Parathyroid adenoma (tissue), 2 donors: ENCODE measurements around the gene AP4E1.

ENCODE experiments used
- H2AFZ ChIP-seq: fragments of 300-600 bp; sonication (generic); one replicate; pipeline ENCODE4 v1.7.0; 2017; ENCODE audit warnings: antibody characterized with exemption, mild to moderate bottlenecking
- H3K27ac ChIP-seq: fragments of 300-600 bp; sonication (generic); one replicate; pipeline ENCODE4 v1.7.0; 2017
- H3K27me3 ChIP-seq: fragments of 300-600 bp; sonication (generic); one replicate; pipeline ENCODE4 v1.7.0; 2017; ENCODE audit warnings: low read length; ENCODE audit not compliant: control insufficient read depth, insufficient read depth
- H3K36me3 ChIP-seq: fragments of 300-600 bp; sonication (generic); one replicate; pipeline ENCODE4 v1.7.0; 2017; ENCODE audit warnings: low read length; ENCODE audit not compliant: control insufficient read depth, insufficient read depth
- H3K4me1 ChIP-seq: fragments of 300-600 bp; sonication (generic); one replicate; pipeline ENCODE4 v1.7.0; 2017; ENCODE audit warnings: control low read depth
- H3K4me2 ChIP-seq: fragments of 300-600 bp; sonication (generic); one replicate; pipeline ENCODE4 v1.7.0; 2017; ENCODE audit warnings: low read length
- H3K4me3 ChIP-seq: fragments of 300-600 bp; sonication (generic); one replicate; pipeline ENCODE4 v1.7.0; 2017; ENCODE audit warnings: low read depth, low read length
- H3K79me2 ChIP-seq: fragments of 300-600 bp; sonication (generic); one replicate; pipeline ENCODE4 v1.7.0; 2017; ENCODE audit warnings: control low read depth
- H3K9ac ChIP-seq: fragments of 300-600 bp; sonication (generic); one replicate; pipeline ENCODE4 v1.7.0; 2017; ENCODE audit warnings: mild to moderate bottlenecking
- H3K9me3 ChIP-seq: fragments of 300-600 bp; sonication (generic); one replicate; pipeline ENCODE4 v1.7.0; 2017; ENCODE audit warnings: low read length; ENCODE audit not compliant: control insufficient read depth
- CTCF ChIP-seq: fragments of 300-600 bp; sonication (generic); IDR thresholded peaks from one replicate; pipeline ENCODE4 v1.7.0; 2017; ENCODE audit warnings: antibody characterized with exemption, mild to moderate bottlenecking
- donor health status: primary hyperparathyroidism.

Gene AP4E1

GRCh38 chr15:50933341-50933740, 24.9 kb downstream of the AP4E1 start:
- H3K4me1 ChIP-seq, result no peaks in the 10 kb centered on the region
- no peak overlapping the region for H3K4me3 ChIP-seq
- no peaks in the 10 kb centered on the region for H3K27me3 ChIP-seq
- H3K4me2 ChIP-seq, result no peak overlapping the region
- no peaks in the 10 kb centered on the region for H3K79me2 ChIP-seq
- no peaks in the 10 kb centered on the region for H3K9me3 ChIP-seq
- H3K9ac ChIP-seq, result no peak overlapping the region
- H3K27ac ChIP-seq, result no peak overlapping the region
- no peaks in the 10 kb centered on the region for H3K36me3 ChIP-seq
- no peak for TF ChIP-seq CTCF
- no peak overlapping the region for H2AFZ ChIP-seq

DNA sequence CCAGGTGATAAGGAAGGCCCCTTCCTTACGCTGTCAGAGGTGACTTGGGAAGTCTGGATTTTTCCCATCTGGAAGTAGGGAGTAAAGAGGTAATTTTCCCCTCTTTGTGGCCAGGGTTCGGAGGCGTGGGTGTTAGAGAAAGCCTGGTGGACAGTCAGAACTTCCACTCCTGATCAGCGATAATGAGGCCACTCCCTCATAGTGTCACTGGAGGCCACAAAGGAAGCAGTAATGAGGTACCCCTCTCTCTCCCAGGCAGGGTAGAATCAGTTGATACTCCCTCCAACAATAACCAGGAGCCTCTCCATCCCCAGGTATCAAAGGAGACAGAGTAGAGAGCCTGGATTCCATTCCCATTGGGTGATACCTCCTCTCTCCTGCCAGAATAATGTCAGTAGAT, 30.0 kb downstream of the AP4E1 start:
- no peaks in the 10 kb centered on the region for H3K9me3 ChIP-seq
- no peak overlapping the region for H3K4me2 ChIP-seq
- no peak overlapping the region for H3K27ac ChIP-seq
- no peak overlapping the region for H2AFZ ChIP-seq
- no peaks in the 10 kb centered on the region for H3K79me2 ChIP-seq
- H3K4me1 ChIP-seq, result no peaks in the 10 kb centered on the region
- H3K27me3 ChIP-seq, result no peaks in the 10 kb centered on the region
- H3K36me3 ChIP-seq, result no peaks in the 10 kb centered on the region
- H3K4me3 ChIP-seq, result no peak overlapping the region
- no peak for TF ChIP-seq CTCF
- no peak overlapping the region for H3K9ac ChIP-seq

DNA sequence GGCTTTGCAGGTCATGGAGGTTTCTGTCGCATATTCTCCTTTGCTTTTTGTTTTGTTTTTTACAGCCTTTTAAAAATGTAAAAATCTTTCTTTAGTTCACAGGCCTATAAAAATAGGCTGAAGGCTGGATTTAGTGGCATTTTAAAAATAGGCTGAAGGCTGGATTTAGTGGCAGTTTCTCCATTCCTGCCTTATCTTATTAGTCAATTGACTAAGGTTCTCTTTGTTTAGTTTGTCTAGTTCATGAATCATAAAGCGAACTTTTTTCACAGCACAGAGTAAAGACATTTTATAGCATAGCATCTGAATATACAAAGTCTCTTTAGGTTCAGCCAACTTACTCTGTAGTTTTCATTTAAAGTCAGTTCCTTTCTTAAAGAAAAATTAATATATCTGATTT, 31.4 kb downstream of the AP4E1 start:
- TF ChIP-seq CTCF, result no peak
- H2AFZ ChIP-seq, result no peak overlapping the region
- no peak overlapping the region for H3K27ac ChIP-seq
- no peak overlapping the region for H3K4me3 ChIP-seq
- no peak overlapping the region for H3K4me2 ChIP-seq
- no peak overlapping the region for H3K9ac ChIP-seq
- no peaks in the 10 kb centered on the region for H3K27me3 ChIP-seq
- no peaks in the 10 kb centered on the region for H3K79me2 ChIP-seq
- H3K4me1 ChIP-seq, result no peaks in the 10 kb centered on the region
- no peaks in the 10 kb centered on the region for H3K36me3 ChIP-seq
- no peaks in the 10 kb centered on the region for H3K9me3 ChIP-seq

GRCh38 chr15:50940506-50940905, 32.0 kb downstream of the AP4E1 start:
- H3K4me3 ChIP-seq, result no peak overlapping the region
- H3K9ac ChIP-seq, result no peak overlapping the region
- H2AFZ ChIP-seq, result no peak overlapping the region
- H3K9me3 ChIP-seq, result no peaks in the 10 kb centered on the region
- no peaks in the 10 kb centered on the region for H3K4me1 ChIP-seq
- no peaks in the 10 kb centered on the region for H3K27me3 ChIP-seq
- no peaks in the 10 kb centered on the region for H3K36me3 ChIP-seq
- no peak for TF ChIP-seq CTCF
- H3K4me2 ChIP-seq, result no peak overlapping the region
- no peak overlapping the region for H3K27ac ChIP-seq
- no peaks in the 10 kb centered on the region for H3K79me2 ChIP-seq

GRCh38 chr15:50943638-50944037, 35.2 kb downstream of the AP4E1 start:
- no peak overlapping the region for H2AFZ ChIP-seq
- no peaks in the 10 kb centered on the region for H3K27me3 ChIP-seq
- no peak overlapping the region for H3K9ac ChIP-seq
- H3K27ac ChIP-seq, result no peak overlapping the region
- H3K36me3 ChIP-seq, result no peaks in the 10 kb centered on the region
- TF ChIP-seq CTCF, result no peak
- H3K4me1 ChIP-seq, result no peaks in the 10 kb centered on the region
- H3K4me2 ChIP-seq, result no peak overlapping the region
- no peaks in the 10 kb centered on the region for H3K9me3 ChIP-seq
- H3K79me2 ChIP-seq, result no peaks in the 10 kb centered on the region
- no peak overlapping the region for H3K4me3 ChIP-seq
